PC-9 (cell line): ENCODE results near the gene KDM3B.

Source experiments
- CTCF ChIP-seq: fragments of 200-600 bp; sonication (generic); conservative IDR thresholded peaks from 2 replicates; pipeline ENCODE4 v1.6.1; 2017; ENCODE audit warnings: mixed run types, antibody characterized with exemption, mild to moderate bottlenecking, moderate library complexity
- EZH2 ChIP-seq: fragments of 200-600 bp; sonication (generic); IDR thresholded peaks from 2 replicates; pipeline ENCODE4 v1.8.0; 2017; ENCODE audit warnings: antibody characterized with exemption, low read depth

DNA sequence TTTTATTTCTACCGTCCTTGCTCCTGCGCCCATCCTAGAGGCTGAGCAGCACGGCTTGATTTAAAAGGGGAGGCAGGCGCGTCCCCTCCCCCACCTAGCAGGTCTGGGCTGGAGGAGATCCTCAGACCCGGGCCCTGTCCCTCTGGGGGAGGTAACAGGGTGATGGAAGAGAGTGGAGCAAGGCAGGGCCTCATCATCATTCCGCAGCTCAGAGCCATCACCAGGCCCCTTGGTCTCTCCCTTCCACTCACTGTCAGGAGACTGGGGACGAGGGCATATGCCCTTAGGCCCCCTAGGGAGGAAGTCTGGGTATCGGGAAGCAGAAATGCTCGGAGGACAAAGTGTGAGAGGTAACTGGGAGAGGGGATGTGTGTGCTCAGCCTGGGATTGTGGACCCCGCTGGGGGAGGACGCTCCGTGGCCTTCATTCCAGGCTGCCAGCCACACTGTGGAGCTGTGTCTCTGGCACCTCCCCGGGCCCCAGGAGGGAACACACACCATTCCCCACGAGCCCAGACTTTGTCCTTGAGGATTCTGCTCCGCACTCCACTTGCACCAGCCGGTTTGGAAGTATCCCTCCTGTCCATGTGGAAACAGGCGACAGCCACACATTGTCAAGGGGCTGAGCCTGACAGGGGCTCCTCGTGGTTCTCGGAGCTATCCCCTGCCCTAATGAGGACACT is 87.1 kb downstream of the KDM3B start:
- TF ChIP-seq EZH2 = no peak
- TF ChIP-seq CTCF = no peak
